Osteocyte (in vitro differentiated cells): ENCODE data around the gene IFNL2. TPM values are rescaled to one million over a fixed set of nuclear protein-coding genes. Genes with fewer than 3 reads are reported as not detected.

Experiments used
- DNase-seq: peaks from one replicate; pipeline ENCODE4 v3.0.0; 2021; ENCODE audit warnings: mixed read lengths; ENCODE audit not compliant: unreplicated experiment; ENCODE audit errors: extremely low spot score
- H3K27ac Mint-ChIP-seq: one replicate; pipeline ENCODE4 v1.8.0; 2021; ENCODE audit warnings: mild to moderate bottlenecking, mixed read lengths; ENCODE audit not compliant: unreplicated experiment
- H3K27me3 Mint-ChIP-seq: one replicate; pipeline ENCODE4 v1.8.0; 2021; ENCODE audit warnings: mixed read lengths; ENCODE audit not compliant: unreplicated experiment
- H3K36me3 Mint-ChIP-seq: one replicate; pipeline ENCODE4 v1.8.0; 2021; ENCODE audit warnings: mixed read lengths; ENCODE audit not compliant: unreplicated experiment
- H3K4me1 Mint-ChIP-seq: one replicate; pipeline ENCODE4 v1.8.0; 2021; ENCODE audit warnings: mixed read lengths; ENCODE audit not compliant: unreplicated experiment
- H3K4me3 Mint-ChIP-seq: one replicate; pipeline ENCODE4 v1.8.0; 2021; ENCODE audit warnings: mild to moderate bottlenecking, moderate library complexity, mixed read lengths; ENCODE audit not compliant: unreplicated experiment
- H3K9me3 Mint-ChIP-seq: one replicate; pipeline ENCODE4 v1.8.0; 2021; ENCODE audit warnings: mixed read lengths; ENCODE audit not compliant: unreplicated experiment
- total RNA-seq: library from RNA; stranded (reverse); gene quantifications from 2 replicates; pipeline ENCODE4 v1.2.1, GENCODE V29; 2021
- TF ChIP-seq, protein P1 (sequence below): fragments of 200-600 bp; sonication (generic); IDR thresholded peaks from 2 replicates; pipeline ENCODE4 v1.5.0; 2021; ENCODE audit warnings: antibody characterized with exemption, mild to moderate bottlenecking, moderate library complexity

The IFNL2 gene
- total RNA-seq, 1 donor from 2014 or later: not detected

DNA sequence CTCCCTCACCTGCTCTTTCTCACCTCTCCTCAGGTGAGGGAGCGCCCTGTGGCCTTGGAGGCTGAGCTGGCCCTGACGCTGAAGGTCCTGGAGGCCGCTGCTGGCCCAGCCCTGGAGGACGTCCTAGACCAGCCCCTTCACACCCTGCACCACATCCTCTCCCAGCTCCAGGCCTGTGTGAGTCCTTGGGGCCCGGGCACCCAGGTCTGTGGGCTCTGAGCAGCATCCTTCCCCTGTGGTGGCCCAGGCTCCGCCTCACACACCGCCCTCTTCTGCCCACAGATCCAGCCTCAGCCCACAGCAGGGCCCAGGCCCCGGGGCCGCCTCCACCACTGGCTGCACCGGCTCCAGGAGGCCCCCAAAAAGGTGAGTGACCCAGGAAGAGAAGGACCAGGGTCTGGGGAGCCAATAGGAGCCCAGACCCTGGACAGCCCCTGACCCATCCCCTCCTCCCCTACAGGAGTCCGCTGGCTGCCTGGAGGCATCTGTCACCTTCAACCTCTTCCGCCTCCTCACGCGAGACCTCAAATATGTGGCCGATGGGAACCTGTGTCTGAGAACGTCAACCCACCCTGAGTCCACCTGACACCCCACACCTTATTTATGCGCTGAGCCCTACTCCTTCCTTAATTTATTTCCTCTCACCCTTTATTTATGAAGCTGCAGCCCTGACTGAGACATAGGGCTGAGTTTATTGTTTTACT lies 29.9 kb downstream of the IFNL2 start:
- DNase-seq: no peak
- peaks cover 30% of the 10 kb centered on the region for H3K27me3 Mint-ChIP-seq
- H3K36me3 Mint-ChIP-seq: no peaks in the 10 kb centered on the region
- no peaks in the 10 kb centered on the region for H3K9me3 Mint-ChIP-seq
- H3K27ac Mint-ChIP-seq: no peak overlapping the region
- no peak overlapping the region for H3K4me3 Mint-ChIP-seq
- TF ChIP-seq, protein P1, sequence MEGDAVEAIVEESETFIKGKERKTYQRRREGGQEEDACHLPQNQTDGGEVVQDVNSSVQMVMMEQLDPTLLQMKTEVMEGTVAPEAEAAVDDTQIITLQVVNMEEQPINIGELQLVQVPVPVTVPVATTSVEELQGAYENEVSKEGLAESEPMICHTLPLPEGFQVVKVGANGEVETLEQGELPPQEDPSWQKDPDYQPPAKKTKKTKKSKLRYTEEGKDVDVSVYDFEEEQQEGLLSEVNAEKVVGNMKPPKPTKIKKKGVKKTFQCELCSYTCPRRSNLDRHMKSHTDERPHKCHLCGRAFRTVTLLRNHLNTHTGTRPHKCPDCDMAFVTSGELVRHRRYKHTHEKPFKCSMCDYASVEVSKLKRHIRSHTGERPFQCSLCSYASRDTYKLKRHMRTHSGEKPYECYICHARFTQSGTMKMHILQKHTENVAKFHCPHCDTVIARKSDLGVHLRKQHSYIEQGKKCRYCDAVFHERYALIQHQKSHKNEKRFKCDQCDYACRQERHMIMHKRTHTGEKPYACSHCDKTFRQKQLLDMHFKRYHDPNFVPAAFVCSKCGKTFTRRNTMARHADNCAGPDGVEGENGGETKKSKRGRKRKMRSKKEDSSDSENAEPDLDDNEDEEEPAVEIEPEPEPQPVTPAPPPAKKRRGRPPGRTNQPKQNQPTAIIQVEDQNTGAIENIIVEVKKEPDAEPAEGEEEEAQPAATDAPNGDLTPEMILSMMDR: no peak
- no peaks in the 10 kb centered on the region for H3K4me1 Mint-ChIP-seq

DNA sequence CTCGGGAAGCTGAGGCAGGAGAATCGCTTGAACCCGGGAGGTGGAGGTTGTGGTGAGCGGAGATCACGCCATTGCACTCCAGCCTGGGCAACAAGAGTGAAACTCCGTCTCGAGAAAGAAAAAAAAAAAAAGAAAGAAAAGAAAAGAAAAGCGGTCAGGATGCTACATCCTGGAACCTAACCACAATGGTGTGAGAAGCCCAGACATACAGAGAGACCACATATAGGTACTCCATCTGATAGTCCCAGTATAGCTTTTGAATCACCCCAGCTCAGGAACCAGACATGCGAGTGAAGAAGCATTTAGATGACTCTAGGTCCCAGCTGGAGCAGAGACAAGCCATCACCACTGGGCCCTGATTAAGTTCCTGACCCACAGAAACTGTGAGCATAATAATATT lies 31.2 kb downstream of the IFNL2 start:
- Mint-ChIP-seq H3K27me3 (peaks cover 34% of the 10 kb centered on the region), H3K9me3 (no peaks in the 10 kb centered on the region), H3K27ac (no peak overlapping the region), H3K4me1 (no peaks in the 10 kb centered on the region), H3K36me3 (no peaks in the 10 kb centered on the region), H3K4me3 (no peak overlapping the region)
- no peak for DNase-seq
- TF ChIP-seq, protein P1: no peak

DNA sequence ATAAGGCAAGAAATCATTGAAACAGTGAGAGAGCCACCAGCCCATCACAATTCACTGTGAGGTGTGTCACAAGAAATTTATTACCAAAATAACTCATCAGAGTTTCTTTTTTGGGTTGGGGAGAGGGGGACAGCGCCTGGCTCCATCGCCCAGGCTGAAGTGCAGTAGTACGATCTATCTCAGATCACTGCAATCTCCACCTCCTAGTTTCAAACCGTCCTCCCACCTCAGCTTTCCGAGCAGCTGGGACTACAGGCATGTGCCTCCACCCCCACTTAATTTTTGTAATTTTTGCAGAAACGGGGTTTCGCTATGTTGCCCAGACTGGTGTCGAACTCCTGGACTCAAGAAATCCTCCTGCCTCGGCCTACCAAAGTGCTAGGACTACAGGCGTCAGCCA lies 31.6 kb downstream of the IFNL2 start:
- DNase-seq: no peak
- H3K36me3 Mint-ChIP-seq: no peaks in the 10 kb centered on the region
- TF ChIP-seq, protein P1: no peak

DNA sequence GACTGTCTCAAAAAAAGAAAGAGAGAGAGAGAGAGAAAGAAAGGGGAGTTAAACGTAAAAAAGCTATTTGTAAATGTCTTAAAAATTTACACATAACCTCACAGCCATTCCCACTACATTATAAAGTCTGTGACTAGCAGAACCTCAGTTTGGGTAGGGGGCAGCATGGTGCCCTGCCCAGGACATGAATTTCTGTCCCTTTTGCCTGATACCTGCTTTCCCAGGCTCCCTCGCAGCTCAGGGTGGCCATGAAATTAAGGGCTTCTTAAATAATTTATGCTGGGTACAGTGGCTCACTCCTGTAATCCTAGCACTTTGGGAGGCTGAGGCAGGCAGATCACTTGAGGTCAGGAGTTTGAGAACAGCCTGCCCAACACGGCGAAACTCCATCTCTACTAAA lies 32.8 kb downstream of the IFNL2 start:
- TF ChIP-seq, protein P1: no peak
- no peaks in the 10 kb centered on the region for H3K36me3 Mint-ChIP-seq
- H3K4me1 Mint-ChIP-seq: no peaks in the 10 kb centered on the region
- no peak overlapping the region for H3K27ac Mint-ChIP-seq
- H3K27me3 Mint-ChIP-seq: peaks cover 46% of the 10 kb centered on the region
- no peaks in the 10 kb centered on the region for H3K9me3 Mint-ChIP-seq
- H3K4me3 Mint-ChIP-seq: no peak overlapping the region
- DNase-seq: no peak

More for the DNA sequence above, 31.6 kb downstream of the IFNL2 start:
- Mint-ChIP-seq H3K4me1 (no peaks in the 10 kb centered on the region), H3K27ac (no peak overlapping the region), H3K9me3 (no peaks in the 10 kb centered on the region), H3K4me3 (no peak overlapping the region), H3K27me3 (peaks cover 37% of the 10 kb centered on the region)

DNA sequence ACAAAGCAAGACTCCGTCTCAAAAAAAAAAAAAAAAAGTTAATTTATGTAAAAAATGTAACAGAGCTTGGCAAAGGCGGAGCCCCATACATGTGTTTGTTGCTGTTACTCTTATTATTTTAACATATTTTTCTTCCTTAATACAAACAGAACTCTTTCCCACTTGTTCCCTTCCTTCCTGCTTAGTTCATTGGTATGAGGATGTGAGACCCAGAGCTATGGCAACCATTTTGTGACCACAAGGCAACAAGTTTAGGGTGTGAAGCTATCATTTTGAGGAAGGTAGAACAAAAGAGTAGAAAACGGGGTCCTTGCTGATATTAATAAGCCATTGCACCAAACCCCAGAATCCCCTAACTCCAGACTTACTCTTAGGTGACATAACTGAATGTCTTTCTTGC lies 33.4 kb downstream of the IFNL2 start:
- Mint-ChIP-seq H3K27ac (no peak overlapping the region), H3K27me3 (peaks cover 51% of the 10 kb centered on the region), H3K4me1 (no peaks in the 10 kb centered on the region), H3K9me3 (no peaks in the 10 kb centered on the region), H3K36me3 (no peaks in the 10 kb centered on the region), H3K4me3 (no peak overlapping the region)
- no peak for DNase-seq
- TF ChIP-seq, protein P1: no peak
